PC-3 (cell line): ENCODE data around the gene NDUFB5.

ENCODE experiments used
- EZH2 ChIP-seq: fragments of 300-600 bp; sonication (generic); IDR thresholded peaks from one replicate; pipeline ENCODE4 v1.6.1; 2017; ENCODE audit warnings: antibody characterized with exemption, mild to moderate bottlenecking, low read length; ENCODE audit not compliant: unreplicated experiment
- TF ChIP-seq, protein P1 (sequence below): fragments of 300-600 bp; sonication (generic); conservative IDR thresholded peaks from 2 replicates; pipeline ENCODE4 v1.5.1; 2017; ENCODE audit warnings: antibody characterized with exemption, low read depth, mild to moderate bottlenecking, low read length

DNA sequence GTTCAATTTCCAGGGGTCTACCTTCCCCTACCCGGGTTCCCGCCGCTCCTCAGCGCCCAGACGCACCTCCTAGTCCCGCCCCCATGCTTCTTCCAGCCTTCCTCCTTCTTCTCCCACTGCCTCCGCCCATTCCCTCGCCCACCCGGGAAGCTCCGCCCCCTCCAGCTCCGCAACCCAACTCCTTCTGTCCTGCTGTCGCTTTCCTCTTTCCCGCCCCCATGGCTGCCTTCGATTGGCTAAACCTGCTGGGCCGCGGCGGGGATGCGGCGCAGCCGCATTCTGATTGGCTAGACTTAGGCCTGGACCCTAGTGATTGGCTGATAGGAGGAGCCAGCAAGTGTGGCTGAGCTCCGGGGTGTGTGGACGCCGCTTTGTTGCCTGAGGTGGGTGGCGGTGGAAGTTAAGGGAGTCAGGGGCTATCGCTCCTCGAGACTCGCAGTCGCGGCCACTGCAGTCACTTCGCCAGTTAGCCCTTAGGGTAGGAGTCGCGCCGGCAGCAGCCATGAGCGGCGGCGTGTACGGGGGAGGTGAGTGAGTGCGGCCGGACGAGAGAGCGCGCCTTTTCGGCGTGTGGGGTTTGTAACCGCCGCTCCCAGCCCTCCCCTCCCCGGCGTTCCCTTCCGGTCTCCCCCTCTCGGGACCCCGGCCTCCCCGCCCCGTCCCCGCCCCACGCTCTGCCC lies 41.9 kb upstream of the NDUFB5 start, which contains the start of gene ACTL6A:
- TF ChIP-seq, protein P1, sequence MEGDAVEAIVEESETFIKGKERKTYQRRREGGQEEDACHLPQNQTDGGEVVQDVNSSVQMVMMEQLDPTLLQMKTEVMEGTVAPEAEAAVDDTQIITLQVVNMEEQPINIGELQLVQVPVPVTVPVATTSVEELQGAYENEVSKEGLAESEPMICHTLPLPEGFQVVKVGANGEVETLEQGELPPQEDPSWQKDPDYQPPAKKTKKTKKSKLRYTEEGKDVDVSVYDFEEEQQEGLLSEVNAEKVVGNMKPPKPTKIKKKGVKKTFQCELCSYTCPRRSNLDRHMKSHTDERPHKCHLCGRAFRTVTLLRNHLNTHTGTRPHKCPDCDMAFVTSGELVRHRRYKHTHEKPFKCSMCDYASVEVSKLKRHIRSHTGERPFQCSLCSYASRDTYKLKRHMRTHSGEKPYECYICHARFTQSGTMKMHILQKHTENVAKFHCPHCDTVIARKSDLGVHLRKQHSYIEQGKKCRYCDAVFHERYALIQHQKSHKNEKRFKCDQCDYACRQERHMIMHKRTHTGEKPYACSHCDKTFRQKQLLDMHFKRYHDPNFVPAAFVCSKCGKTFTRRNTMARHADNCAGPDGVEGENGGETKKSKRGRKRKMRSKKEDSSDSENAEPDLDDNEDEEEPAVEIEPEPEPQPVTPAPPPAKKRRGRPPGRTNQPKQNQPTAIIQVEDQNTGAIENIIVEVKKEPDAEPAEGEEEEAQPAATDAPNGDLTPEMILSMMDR: no peak
- TF ChIP-seq EZH2: no peak
